ENCODE results near the gene ZNF777.
"Not testable (repeated sequence)": the region's sequence is repeated elsewhere in the genome, so short reads cannot be mapped to it uniquely, and the experiment has no call there.

ZNF777 gene

DNA sequence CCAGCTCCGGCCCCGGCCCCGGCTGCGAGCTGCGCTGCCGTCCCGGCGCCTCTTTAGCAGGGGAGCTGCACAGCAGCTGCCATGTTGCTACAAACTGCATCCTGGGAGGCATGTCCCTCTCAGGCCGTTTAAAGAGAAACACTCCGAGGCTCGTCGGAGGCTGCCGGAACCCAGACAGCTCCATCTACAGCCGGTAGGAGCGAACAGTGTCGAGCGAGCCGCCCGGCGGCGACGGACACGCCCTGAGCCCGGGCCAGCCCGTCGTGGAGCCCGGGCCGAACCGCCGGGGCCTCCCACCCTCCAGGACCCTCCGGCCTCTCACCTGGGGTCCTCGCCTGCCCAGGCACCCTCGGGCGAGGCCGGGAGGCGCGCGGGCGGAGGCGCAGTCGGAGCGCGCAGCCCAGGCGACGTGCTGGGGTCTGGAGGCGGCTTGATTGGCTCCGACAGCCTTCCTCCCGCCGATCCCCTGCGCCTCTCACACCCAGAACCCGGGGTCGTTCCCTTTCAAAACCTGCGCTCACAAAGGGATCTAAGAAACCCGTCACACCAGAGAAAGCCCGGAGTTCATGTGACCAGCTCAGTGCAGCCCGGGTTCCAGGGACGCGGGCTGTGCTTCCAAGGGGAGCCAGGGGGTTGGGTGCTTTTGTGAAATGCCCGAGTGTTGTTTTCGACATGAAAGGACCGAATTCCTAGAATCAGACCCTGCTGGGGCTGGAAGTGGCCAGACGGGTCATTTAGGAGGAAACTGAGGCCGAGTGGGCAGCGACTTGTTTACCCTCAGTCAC is at the start of gene ZNF777:
Gene ZNF777, minus strand, starts transcription at position 570 of the 785 bp plus-strand sequence. CDS start 5,040 bp downstream, outside the sequence.
- DNase-seq: peak; percentile 77

DNA sequence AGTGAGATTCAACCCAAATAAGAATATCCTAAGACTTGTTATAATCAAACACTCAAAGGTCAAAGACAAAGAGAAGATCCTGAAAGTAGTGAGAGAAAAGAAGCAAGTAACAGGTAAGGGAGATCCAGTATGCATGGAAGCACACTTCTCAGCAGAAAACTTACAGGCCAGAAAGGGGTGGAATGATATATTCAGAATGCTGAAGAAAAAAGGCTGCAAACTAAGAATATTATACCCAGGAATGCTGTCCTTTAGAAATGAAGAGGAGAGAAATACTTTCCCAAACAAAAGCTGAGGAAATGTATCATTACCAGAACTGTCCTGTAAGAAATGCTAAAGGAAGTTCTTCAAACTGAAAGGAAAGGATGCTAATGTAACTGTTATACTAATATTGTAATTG is 49.4 kb upstream of the ZNF777 start:
- no peak for DNase-seq

DNA sequence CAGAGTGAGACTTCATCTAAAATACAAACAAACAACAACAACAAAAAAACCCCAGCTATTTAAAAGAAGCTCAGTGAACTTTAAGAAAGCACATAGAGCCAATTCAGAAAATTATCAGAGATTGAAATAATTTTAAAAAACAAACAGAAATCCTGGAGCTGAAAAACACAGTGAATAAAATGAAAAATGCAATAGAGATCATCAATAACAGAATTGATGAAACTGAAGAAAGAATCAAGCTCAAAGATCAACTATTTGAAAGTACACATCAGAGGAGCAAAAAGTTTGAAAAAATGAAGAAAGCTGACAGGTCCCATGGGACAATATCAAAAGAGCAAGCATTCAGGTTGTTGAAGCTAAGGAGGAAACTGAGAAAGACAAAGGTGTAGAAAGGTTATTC is 48.9 kb upstream of the ZNF777 start:
- DNase-seq: no peak

DNA sequence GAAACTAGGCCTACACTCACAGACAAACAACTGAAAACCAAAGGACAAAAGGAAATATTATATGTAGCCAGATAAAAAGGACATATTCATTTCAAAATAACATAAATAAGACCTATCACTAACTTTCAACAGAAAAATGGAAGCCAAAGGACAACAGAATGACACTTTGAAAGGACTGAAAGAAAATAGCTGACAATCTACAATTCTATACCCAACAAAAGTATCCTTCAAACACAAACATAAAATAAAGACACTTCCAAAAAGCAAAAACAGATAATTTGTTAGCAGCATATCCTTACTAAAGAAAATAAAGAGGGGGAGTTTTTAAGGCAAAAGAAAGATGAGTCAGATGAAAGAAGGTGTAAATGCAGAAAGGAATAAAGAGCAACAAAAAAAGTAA is 44.7 kb upstream of the ZNF777 start:
- no peak for DNase-seq

DNA sequence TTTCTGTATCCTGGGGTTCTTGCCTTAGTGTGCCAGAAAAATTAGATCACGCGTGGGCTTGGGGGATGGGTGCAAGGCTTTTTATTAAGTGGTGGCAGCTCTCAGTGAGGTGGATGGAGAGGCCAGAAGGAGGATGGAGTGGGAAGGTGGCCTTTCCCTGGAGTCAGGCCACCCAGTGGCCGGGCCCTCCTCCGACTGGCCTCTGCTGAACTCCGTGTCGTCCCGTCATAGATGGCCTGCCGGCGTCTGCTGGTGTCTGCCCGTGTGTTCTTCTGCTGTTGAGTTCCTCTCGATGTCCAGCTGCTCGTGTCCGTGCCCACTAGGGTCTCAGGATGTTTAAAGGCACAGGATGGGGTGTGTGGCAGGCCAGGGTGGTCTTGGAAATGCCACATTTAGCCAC is 40.8 kb upstream of the ZNF777 start:
- DNase-seq: no peak

DNA sequence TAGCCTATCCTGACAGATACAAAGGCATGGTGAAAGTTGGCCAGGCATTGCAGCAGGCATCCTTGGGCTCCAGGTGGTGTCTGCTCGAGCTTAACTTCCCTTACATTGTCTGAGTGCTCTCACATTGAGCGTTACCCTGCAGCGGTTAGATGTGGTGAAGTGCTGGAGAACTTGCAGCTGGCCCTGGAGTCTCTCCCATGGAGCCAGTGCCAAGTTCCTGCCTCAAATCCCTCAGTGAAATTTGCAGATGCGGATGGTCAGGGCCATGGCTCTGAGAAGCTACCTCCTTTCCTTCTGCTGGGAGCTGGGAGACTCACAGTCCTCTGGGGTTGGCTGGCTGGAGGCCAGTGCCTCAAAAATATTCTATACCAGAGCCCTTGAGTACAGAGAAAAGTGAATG is 40.0 kb upstream of the ZNF777 start:
- no peak for DNase-seq

DNA sequence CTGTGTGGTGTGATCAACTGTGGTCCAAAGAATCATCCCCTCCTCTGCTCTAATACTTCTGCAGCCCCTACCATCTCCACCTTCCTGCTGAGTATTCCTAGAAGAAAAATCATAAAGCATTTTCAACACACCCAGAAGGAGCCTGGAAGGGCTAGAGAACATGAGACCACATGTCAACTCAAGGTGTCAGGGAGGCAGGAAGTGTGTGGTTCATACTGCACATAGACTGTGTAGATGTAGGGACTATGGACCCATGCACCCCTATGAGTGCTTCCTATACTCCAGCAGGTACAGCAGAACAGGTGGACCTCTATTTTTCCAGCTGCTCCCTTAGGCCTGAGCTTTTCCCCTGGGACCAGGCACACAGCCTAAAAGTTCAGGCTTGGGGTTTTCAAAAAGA is 39.3 kb upstream of the ZNF777 start:
- no peak for DNase-seq

DNA sequence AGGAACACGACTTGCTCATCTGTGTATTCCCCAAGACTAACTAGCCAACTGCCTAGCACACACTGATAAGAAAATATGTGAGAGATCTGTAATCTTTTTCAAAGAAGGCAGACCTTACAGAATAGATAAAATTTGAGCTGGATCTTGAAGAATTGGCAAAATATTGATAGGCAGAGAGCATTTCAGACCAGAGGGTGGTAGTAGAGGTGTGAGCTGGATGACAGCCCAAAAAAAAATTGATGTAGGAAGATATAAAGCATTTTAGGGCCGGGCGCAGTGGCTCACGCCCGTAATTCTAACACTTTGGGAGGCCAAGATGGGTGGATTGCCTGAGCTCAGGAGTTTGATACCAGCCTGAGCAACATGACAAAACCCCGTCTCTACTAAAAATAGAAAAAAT is 37.9 kb upstream of the ZNF777 start:
- DNase-seq: no peak

DNA sequence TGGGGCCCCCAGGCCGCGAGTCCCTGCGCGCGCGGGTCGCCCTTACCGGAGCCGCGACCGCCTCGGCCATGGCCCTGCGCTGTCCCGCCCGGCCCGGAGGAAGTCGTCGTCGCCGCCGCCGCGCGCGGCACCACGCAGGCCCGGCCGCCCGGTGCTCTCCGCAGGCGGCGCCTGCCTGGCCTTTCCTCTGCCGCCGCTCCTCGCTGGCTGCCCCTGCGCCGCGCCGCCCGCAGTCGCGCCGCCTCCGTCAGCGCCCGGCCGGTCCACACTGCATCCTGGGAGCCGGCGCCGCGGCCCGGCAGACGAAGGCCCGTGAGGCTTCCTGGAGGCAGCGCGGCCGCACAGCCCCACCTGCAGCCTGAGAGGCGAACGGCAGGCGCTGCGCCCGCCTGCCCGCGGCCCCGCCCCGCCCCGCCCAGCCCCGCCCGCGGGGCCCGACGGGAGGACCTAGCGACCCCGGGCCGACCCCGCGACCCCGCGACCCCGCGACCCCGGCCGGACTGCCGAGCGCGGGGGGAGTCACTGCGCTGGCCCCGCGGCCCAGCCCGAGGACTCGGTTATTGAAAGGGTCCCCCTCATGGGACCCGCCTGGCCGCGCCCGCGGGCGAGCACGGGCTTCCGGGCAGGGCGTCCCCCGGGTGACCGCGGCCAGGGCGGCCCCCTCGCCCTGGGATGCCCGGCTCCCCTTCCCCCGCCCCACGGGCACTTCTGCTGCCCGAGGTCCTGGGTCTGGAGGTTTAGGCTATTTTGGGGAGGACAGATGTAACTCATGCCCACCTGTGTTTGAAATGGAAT is 36.8 kb upstream of the ZNF777 start, which contains the start of gene ZNF746:
Gene ZNF746, minus strand, starts transcription at position 343 of the 795 bp plus-strand sequence. Its CDS starts 273 bp downstream, at position 70.
- DNase-seq: peak; percentile 55

DNA sequence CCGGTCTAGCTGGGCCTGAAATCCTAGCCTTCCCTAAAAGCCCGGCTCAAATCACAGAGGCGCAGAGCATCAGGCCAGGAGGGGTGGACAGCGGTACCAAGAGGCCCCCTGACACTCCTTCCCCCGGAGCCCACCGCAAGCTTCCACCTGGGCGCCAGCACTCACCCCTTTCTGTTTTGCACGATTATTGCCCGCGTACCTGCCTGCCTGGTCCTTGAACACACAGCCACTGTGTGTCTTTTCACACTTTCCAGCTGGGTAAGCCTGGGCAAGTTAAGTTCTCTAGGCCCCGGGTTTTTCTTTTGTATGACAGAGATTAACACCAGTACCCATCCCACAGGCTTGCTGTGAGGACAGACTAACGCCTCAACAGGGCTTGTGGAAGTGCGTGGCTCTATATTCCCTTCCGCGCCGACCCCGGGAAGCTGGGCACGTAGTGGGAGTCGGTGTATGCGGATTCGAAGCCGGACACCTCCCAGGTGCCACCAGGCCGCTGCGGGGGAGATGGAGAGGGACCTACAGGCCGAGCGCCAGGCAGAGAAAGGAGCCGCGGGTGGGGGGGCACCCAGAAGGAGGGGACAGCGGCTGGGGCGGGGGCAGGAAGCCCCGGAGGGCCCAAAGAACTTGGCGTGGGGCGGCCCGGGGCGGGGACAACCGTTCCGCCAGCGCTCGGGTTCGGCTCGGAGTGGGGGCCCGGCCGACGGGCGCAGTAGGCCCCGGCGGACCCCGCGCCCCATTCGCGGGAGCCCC is 36.0 kb upstream of the ZNF777 start:
- peak; percentile 15 for DNase-seq

DNA sequence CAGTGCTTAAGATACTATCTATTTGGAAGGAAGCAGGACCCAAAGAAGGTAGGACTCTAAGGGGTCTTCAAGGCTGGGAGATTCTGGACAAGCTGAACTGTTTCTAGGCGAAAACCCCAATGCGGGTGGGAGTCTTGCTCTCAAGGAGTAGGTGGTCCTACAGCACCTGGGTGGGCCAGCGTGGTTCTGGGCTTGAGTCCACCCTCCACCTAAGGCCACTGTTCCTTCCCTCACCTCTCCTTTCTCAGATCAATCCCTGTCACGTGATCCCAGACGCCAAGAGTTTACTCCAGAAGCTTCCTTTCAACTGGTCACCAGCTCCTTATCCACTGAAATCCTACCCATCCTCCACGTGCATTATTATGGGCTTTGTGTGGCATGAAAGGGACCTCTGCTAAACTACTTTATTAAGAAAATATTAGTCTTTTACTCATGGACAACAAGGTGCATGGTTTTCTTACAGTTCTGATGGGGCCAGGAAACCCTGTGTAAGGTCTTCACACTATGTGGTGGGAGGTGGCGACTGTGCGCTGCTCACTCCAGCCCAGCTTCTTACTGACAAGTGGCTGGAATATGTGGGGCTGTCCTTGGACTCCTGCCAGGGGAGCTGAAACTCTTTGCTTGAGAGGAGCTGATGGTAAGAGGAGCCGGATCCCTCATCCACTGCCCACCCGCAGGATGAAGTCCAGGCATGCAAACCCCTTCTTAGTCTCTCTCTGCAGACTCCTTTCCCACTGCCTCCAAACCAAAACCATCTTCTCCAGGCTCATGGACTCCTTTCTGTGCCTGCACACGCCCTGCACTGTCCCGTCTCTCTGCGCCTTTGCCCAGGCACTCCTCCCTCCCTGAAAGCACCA is 35.2 kb upstream of the ZNF777 start:
- peak; percentile 47 for DNase-seq

DNA sequence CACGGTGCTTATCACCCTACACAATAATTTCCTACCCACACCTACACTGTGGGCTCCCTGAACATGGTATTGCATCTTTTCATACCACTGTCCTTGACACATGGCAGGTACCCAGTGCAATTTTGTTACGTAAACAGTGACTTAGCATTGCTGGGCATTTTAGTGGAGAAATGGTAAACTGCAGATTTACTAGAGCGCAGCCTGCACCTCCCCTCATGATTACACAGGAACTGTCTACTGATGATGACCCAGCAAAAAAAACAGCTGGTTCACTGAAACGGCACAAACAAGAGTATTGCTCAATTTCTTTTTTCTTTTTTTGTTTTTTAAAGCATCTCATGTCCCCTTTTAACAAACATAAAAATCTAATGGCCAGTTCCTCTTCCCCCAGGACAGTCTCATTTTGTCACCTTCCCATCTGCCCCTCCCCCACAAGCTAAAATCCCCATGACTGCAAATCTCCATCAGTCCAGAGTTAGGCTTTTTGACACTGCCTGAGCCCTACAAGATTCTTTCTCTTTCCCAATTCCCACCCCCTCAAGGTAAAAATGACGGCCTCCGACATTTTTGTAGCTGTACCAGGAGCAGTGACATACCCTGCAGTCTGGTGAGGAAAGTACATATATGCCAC is 34.0 kb upstream of the ZNF777 start:
- no peak for DNase-seq

DNA sequence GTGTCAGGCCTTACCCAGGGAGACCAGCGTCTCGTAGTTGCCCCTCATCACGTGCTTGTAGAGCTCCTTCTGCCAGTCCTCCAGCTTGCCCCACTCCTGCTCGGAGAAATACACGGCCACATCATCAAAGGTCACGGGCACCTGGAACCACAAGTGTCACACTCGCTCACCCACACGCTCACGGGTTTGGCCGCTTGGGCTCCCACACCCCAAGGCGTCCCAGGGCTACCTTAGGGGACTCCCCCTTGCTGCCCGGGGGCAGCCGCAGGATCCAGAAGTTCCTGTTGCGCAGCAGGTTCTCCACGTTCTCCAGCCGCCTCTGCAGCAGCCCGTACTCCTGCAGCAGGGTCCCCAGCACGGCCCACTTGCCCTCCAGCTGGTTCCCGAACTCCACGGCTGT is 33.1 kb upstream of the ZNF777 start:
- not testable (repeated sequence) for DNase-seq

DNA sequence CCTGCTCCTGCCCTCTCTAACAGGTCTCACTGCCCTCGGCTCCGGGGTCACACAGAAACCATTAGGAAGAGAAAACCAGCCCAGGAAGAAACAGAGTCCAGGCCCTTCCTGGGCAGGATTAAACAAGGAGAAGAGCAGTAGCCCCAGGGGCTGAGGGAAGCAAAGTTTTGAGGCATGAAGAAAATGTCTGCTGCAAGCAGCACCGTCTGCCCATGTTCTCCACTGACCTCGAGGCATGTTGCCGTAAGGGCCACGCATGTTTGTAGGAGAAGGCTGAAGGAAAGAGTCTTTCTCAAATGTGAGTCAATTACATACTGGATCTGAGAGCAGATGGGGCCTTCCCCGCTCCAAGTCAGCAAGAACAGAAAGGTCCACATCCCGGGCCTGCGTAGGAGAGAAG is 32.5 kb upstream of the ZNF777 start:
- no peak for DNase-seq

DNA sequence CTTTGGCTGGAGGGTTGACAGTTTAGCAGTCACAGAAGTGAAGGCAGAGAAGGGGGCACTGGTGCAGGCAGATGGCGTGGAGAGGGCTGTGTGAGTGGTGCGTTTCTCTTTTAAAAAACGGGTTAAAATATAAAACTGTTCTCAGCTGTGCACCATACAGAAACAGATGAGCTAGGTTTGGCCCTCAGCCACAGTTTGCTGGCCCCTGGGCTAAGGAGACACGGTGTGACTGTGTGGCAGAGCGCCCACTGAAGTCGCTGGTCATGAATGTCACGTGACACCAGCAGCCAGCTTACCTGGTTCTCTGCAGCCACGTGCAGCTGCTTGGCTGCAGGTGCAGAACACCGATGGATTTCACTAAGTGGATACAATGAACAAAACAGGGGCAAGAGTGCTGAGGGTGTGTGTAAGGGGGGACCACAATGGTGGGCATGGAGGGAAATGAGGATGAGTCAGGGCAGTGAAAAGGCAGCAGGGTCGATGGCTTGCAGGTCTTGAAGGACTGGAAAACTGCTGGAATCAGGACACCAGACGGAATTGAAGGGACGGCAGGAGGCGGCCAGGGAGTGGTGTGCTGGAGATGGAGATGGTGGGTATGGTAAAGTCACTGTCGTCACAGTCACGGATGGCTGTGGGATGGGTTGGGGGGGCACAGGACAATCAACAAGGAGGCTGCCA is 29.4 kb upstream of the ZNF777 start:
- DNase-seq: no peak

DNA sequence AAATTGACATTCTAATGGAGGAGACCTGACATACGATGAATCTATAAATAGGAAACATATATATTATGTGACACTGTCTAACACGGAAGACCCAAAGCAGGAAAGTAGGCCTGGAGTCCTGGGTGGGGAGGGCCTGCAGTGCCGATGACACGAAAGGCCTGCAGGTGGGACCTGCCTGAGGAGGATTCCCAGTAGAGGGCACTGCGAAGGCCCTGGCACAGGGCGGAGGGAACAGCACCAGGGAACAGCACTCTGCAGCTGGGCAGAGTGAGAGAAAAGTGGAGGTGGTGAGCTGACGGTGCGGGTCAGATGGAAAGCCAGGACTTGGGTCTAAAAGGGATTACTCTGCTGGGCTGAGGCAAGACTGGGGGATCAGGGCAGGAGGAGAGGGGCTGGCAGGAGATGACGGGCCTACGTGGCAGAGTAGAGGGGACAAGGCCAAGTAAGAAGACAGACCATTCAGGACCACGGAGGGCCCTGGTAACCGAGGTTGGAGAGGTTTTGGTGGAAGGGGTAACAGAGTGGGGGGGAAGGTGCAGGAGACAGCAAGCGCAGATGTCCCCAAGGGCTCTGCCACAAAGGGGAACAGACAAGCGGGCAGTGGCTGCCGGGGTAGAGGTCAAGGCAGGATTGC is 28.6 kb upstream of the ZNF777 start:
- no peak for DNase-seq

DNA sequence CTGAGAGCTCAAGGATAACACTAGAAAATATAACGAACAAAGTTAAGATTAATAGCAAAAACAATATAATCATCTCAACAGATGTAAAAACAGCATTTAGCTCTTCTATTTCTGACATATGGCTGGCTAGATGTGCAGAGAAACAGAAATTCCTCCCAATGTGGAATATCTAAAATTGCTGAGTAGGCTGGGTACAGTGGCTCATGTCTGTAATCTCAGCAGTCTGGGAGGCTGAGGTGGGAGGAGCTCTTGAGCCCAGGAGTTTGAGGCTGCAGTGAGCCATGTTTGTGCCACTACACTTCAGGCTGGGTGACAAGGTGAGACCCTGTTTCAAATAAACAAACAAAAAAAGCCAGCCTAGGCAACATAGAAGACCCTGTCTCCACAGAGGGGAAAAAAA is 18.7 kb upstream of the ZNF777 start:
- DNase-seq: no peak

DNA sequence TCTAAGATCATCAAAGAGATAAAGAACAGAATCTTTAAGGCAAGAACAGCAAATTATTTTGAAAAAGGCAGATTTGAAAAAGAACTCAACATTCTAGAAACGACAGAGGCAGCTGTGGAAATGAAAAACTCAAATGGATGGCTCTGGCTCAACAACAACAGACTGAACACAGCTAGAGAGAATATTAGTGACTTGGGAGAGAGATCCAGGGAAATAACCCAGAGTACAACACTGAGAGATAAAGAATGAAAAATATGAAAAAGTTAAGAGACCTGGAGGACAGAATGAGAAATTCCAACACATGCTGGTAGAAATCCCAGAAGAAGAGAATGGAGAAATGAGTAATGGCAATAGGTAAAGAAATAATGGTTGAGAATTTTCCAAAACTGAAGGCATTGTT is 17.9 kb upstream of the ZNF777 start:
- DNase-seq: no peak

DNA sequence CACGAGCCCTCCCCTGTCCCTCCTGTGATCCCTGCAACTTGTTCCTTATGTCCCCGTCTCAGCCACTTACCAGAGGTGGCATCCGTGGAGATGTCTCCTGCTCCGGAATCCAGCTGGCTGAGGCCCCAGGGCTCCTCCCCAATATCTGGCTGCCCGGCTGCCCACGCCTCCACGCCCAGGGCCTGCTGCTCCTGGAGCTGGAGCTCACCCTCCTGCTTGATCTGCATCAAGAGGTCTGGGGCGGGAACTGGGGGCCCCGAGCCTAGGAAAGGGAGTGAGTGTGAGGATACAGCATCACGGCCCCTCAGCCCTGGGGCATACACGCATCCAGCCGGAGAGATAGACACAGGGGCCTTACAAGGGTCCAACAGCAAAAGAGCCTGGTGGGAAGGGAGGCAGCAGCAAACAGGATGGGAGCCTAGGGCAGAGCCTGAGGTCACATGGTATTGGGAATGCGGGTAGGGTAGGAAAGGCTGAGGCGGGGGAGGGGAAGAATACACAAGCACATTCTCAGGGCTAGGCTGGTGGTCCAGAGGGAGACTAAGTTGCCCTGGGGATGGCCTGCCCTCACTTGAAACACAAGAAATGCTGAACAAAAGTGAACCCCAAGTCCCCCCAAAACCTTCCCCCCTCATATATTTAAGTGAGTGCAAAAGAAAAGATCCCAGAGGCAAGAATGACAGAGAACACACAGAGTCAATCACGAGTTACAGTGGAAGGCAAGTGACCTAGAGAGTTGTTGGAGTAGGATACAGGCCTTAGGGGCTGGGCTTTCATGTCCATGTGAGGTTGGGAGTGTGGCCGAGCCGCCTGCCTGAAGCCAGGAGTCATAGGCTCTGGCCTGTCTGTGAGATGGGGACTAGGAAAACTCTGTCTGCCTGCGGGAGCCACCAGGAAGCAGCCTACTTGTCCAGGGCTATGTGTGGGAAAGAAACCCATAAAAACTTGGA is 16.9 kb upstream of the ZNF777 start:
- no peak for DNase-seq

DNA sequence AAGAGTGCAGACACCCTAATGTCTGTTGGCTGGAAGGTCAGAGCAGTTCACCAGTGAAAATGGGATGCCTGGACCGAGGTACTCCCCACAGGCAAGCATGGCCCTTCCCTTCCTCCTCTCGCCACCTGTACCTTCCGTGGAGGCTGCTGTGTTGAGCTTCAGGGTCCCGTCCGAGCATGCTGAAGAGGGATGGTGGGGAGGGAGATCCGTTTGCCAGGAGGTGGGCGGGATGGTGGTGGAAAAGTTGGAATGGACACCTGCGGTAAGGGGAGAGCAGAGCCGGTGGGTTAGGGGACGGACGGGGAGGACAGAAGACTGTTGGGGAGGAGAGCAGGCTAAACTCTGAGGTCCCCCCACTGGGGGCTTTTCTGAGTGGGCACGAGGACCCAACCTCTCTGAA is 15.9 kb upstream of the ZNF777 start:
- no peak for DNase-seq
